Smooth muscle cell (in vitro differentiated cells): ENCODE data around the gene DNASE1L3. TPM values are rescaled to one million over a fixed set of nuclear protein-coding genes. Genes with fewer than 3 reads are reported as not detected.
"Not testable (repeated sequence)": the region's sequence is repeated elsewhere in the genome, so short reads cannot be mapped to it uniquely, and the experiment has no call there.

Source experiments
- DNase-seq: peaks from one replicate; lab custom pipeline; 2025; ENCODE audit not compliant: unreplicated experiment; lab: John Stamatoyannopoulos, UW
- H2AFZ ChIP-seq: fragments of 200-600 bp; sonication (generic); 2 replicates; pipeline ENCODE4 v1.6.0; 2016; ENCODE audit warnings: antibody characterized with exemption, low read depth, mild to moderate bottlenecking
- H3F3A ChIP-seq: fragments of 200-600 bp; sonication (generic); 2 replicates; pipeline ENCODE4 v1.6.0; 2017; ENCODE audit warnings: antibody characterized with exemption, low read depth
- H3K27ac ChIP-seq: fragments of 200-600 bp; sonication (generic); 2 replicates; pipeline ENCODE4 v1.5.1; 2016; ENCODE audit warnings: low read depth, mild to moderate bottlenecking
- H3K27me3 ChIP-seq: fragments of 200-600 bp; sonication (generic); 2 replicates; pipeline ENCODE4 v1.6.1; 2016; ENCODE audit warnings: low read depth, mild to moderate bottlenecking
- H3K36me3 ChIP-seq: fragments of 200-600 bp; sonication (generic); 2 replicates; pipeline ENCODE4 v1.5.1; 2016; ENCODE audit warnings: low read depth
- H3K4me1 ChIP-seq: fragments of 200-600 bp; sonication (generic); 2 replicates; pipeline ENCODE4 v1.5.1; 2016; ENCODE audit warnings: low read depth
- H3K4me2 ChIP-seq: fragments of 200-600 bp; sonication (generic); 2 replicates; pipeline ENCODE4 v1.6.0; 2016; ENCODE audit warnings: mild to moderate bottlenecking
- H3K4me3 ChIP-seq: fragments of 200-600 bp; sonication (generic); 2 replicates; pipeline ENCODE4 v1.5.1; 2016; ENCODE audit warnings: mild to moderate bottlenecking
- H3K79me2 ChIP-seq: fragments of 200-600 bp; sonication (generic); 2 replicates; pipeline ENCODE4 v1.6.0; 2016; ENCODE audit warnings: low read depth, mild to moderate bottlenecking
- H3K9ac ChIP-seq: fragments of 200-600 bp; sonication (generic); 2 replicates; pipeline ENCODE4 v1.6.0; 2016; ENCODE audit warnings: low read depth
- H3K9me3 ChIP-seq: fragments of 200-600 bp; sonication (generic); replicated peaks from 2 replicates; pipeline ENCODE4 v1.5.1; 2016; ENCODE audit warnings: low read depth
- H4K20me1 ChIP-seq: fragments of 200-600 bp; sonication (generic); 2 replicates; pipeline ENCODE4 v1.6.0; 2016; ENCODE audit warnings: low read depth
- CTCF ChIP-seq: fragments of 200-600 bp; sonication (generic); IDR thresholded peaks from 2 replicates; pipeline ENCODE4 v1.5.1; 2017; ENCODE audit warnings: borderline replicate concordance, mild to moderate bottlenecking, antibody characterized with exemption; ENCODE audit not compliant: insufficient read depth, poor library complexity, severe bottlenecking
- WGBS: methylation state at CpG from one replicate; pipeline ENCODE4 v1.1.7; 2016; ENCODE audit warnings: low lambda C conversion rate; 5-methylcytosine and 5-hydroxymethylcytosine counted together
- polyA plus RNA-seq: library from polyadenylated mRNA; unstranded; fragments of >200 nt; fragmentation: Nextera tagmentation; extraction: Ambion mirVana; gene quantifications from 2 replicates; pipeline ENCODE4 v1.2.1, GENCODE V29; 2016
- total RNA-seq: library from RNA; depleted of rRNA; stranded (reverse); fragments of >200 nt; gene quantifications from 2 replicates; pipeline ENCODE4 v1.2.3, GENCODE V29; 2014

Gene DNASE1L3
- total and polyA plus RNA-seq, 2 experiments from 2014 or later = 2.0 TPM; not detected in 1

DNA sequence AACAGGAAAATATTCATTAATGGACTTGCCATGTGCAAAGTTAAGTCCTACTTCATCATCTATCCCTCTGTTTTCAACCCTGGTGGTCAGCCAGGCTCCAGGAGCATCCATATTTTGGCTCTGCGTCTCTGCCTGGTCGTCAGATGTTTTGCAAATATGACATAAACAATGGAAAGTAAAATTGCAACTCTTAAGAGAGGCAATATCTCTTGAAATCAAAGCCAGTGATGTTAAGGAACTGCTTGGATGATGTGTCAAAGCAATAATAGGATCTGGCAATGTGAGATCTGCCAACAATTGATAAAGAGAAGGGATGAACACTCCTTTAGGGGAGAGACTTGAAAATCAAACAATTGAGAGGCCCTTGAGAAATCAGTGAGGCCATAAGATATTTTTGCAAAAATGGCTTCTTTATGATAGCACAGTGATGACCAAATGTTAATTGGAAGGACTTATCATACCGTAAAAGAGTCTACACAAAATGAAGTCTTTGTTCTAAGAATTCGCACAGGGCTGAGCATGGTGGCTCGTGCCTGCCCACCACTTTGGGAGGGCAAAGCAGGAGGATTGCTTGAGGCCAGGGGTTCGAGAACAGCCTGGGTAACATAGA is 33.3 kb upstream of the DNASE1L3 start:
- H3F3A ChIP-seq = no peaks in the 10 kb centered on the region
- no peak overlapping the region for H3K4me3 ChIP-seq
- H2AFZ ChIP-seq = no peak overlapping the region
- peaks cover 5% of the 10 kb centered on the region for H3K4me1 ChIP-seq
- H3K27ac ChIP-seq = no peak overlapping the region
- no peaks in the 10 kb centered on the region for H4K20me1 ChIP-seq
- 93% methylated on average over 6 of the region's 6 CpGs for WGBS
- DNase-seq = no peak
- no peaks in the 10 kb centered on the region for H3K27me3 ChIP-seq
- no peak overlapping the region for H3K9ac ChIP-seq
- H3K36me3 ChIP-seq = no peaks in the 10 kb centered on the region
- no peaks in the 10 kb centered on the region for H3K79me2 ChIP-seq
- no peaks in the 10 kb centered on the region for H3K9me3 ChIP-seq
- no peak for TF ChIP-seq CTCF
- H3K4me2 ChIP-seq = no peak overlapping the region

GRCh38 chr3:58242860-58243259 is 32.1 kb upstream of the DNASE1L3 start:
- not testable (repeated sequence) for H3K79me2 ChIP-seq, DNase-seq, H3K9me3 ChIP-seq, H3K4me2 ChIP-seq, H2AFZ ChIP-seq, H3F3A ChIP-seq, H3K27me3 ChIP-seq, H3K9ac ChIP-seq, H3K27ac ChIP-seq, H3K4me1 ChIP-seq, H3K36me3 ChIP-seq, H3K4me3 ChIP-seq, H4K20me1 ChIP-seq
- 76% methylated on average over 4 of the region's 4 CpGs for WGBS

DNA sequence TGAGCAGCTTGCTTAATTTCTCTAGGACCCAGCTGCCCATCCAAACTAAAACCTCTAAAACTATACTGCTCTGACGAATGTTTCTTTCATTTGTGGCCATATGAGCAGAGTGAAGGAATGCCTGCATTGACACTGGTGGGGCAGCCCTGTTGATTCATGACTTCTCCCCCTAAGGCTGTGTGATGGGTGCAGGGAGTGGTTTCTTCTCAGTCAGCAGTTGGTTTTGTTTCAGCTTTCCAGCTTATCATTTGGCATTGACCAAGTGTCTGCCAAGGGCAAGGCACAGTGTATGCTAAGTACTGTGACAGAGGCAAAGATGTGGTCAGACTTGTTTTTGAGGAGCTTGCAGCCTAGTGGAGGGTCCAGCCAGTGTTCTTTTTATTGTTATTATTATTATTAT is 31.6 kb upstream of the DNASE1L3 start:
- no peaks in the 10 kb centered on the region for H3K9me3 ChIP-seq
- no peak for DNase-seq
- no peaks in the 10 kb centered on the region for H3K36me3 ChIP-seq
- H3K27me3 ChIP-seq = no peaks in the 10 kb centered on the region
- H3K79me2 ChIP-seq = no peaks in the 10 kb centered on the region
- H3F3A ChIP-seq = no peaks in the 10 kb centered on the region
- H3K4me3 ChIP-seq = no peak overlapping the region
- peaks cover 4% of the 10 kb centered on the region for H3K4me1 ChIP-seq
- H4K20me1 ChIP-seq = no peaks in the 10 kb centered on the region
- no peak overlapping the region for H3K4me2 ChIP-seq
- TF ChIP-seq CTCF = no peak
- WGBS = 72% methylated on average over 1 of the region's 1 CpG
- no peak overlapping the region for H2AFZ ChIP-seq
- H3K27ac ChIP-seq = no peak overlapping the region
- no peak overlapping the region for H3K9ac ChIP-seq

GRCh38 chr3:58241306-58242044 is 30.7 kb upstream of the DNASE1L3 start:
- H3K4me2 ChIP-seq = no peak overlapping the region
- H3K4me1 ChIP-seq = peaks cover 10% of the 10 kb centered on the region
- H3F3A ChIP-seq = no peaks in the 10 kb centered on the region
- no peak overlapping the region for H3K9ac ChIP-seq
- no peak overlapping the region for H2AFZ ChIP-seq
- no peak overlapping the region for H3K27ac ChIP-seq
- H4K20me1 ChIP-seq = no peaks in the 10 kb centered on the region
- no peak for DNase-seq
- H3K27me3 ChIP-seq = no peaks in the 10 kb centered on the region
- no peaks in the 10 kb centered on the region for H3K9me3 ChIP-seq
- TF ChIP-seq CTCF = no peak
- H3K4me3 ChIP-seq = no peak overlapping the region
- H3K36me3 ChIP-seq = no peaks in the 10 kb centered on the region
- 94% methylated on average over 4 of the region's 4 CpGs for WGBS
- no peaks in the 10 kb centered on the region for H3K79me2 ChIP-seq
